Measurements from ENCODE around the gene DNAJB9. TPM values are rescaled to one million over a fixed set of nuclear protein-coding genes. Genes with fewer than 3 reads are reported as not detected.

DNAJB9 gene
- total RNA-seq, 1 experiment from 2014 or later: 11.1 TPM

- ATAC-seq (no peak), DNase-seq (ENCODE audit: low read depth, low spot score) (no peak)
- in situ Hi-C loops (cut with HindIII; ENCODE audit: low pct_unique_long_range_greater_than_20kb, low sequenced_read_pairs): no loop called here
- Histone ChIP-seq H3K4me1 (ENCODE audit: control insufficient read depth, insufficient read depth, low read length) (no peaks in the 10 kb centered on the region), H3K36me3 (ENCODE audit: control insufficient read depth, insufficient read depth, low read length) (no peaks in the 10 kb centered on the region), H3K27me3 (ENCODE audit: control insufficient read depth, insufficient read depth, low read length) (no peaks in the 10 kb centered on the region), H3K9me3 (ENCODE audit: control insufficient read depth, insufficient read depth, low read depth, low read length) (no peaks in the 10 kb centered on the region), H3K27ac (ENCODE audit: low read length) (no peak overlapping the region), H3K4me3 (ENCODE audit: low read depth in 2 of 2, low read length in 2 of 2) (no peak overlapping the region)
- TF ChIP-seq REST (IDR thresholded peaks at IDR 0.05; ENCODE audit: insufficient read depth in 1 of 2, low read depth in 2 of 2, low read length in 1 of 2): no peak
- TF ChIP-seq TCF7L2 (IDR thresholded peaks at IDR 0.05; ENCODE audit: low read depth, low read length): no peak
- no peak for TF ChIP-seq CTCF (IDR thresholded peaks at IDR 0.05)
- no peak for TF ChIP-seq SIN3A (IDR thresholded peaks at IDR 0.05; ENCODE audit: borderline replicate concordance, insufficient read depth, low read depth, low read length)
- TF ChIP-seq POLR2AphosphoS5 (IDR thresholded peaks at IDR 0.05; ENCODE audit: low read depth, low read length): no peak
- intact Hi-C loops (cut with micrococcal nuclease; ENCODE audit: unreplicated experiment): no loop called here
- no TSS peak for BruUV-seq (replicated peaks)
- ChIA-PET CTCF (no interaction called here), POLR2A (interaction anchor here (0.7 kb wide), 1 partner anchor 1243 kb away, joined by 5 read pairs; no protein-coding TSS in a partner anchor)
Observed at GRCh38 chr7:108535257-108535656, 34.4 kb upstream of the DNAJB9 start.

- no peak for ATAC-seq
- intact Hi-C loops (cut with micrococcal nuclease; ENCODE audit: unreplicated experiment): no loop called here
- H3K9me3 ChIP-seq (ENCODE audit: control insufficient read depth, insufficient read depth, low read depth, low read length): no peaks in the 10 kb centered on the region
- H3K4me3 ChIP-seq (ENCODE audit: low read depth in 2 of 2, low read length in 2 of 2): no peak overlapping the region
- DNase-seq (ENCODE audit: low read depth, low spot score): no peak
- CTCF ChIA-PET: no interaction called here
- no peaks in the 10 kb centered on the region for H3K36me3 ChIP-seq (ENCODE audit: control insufficient read depth, insufficient read depth, low read length)
- POLR2A ChIA-PET: no interaction called here
- no TSS peak for BruUV-seq (replicated peaks)
- H3K27me3 ChIP-seq (ENCODE audit: control insufficient read depth, insufficient read depth, low read length): no peaks in the 10 kb centered on the region
- in situ Hi-C loops (cut with HindIII; ENCODE audit: low pct_unique_long_range_greater_than_20kb, low sequenced_read_pairs): no loop called here
- H3K4me1 ChIP-seq (ENCODE audit: control insufficient read depth, insufficient read depth, low read length): no peaks in the 10 kb centered on the region
- H3K27ac ChIP-seq (ENCODE audit: low read length): no peak overlapping the region
- no peak for TF ChIP-seq POLR2AphosphoS5 (IDR thresholded peaks at IDR 0.05; ENCODE audit: low read depth, low read length)
- no peak for TF ChIP-seq CTCF (IDR thresholded peaks at IDR 0.05)
- no peak for TF ChIP-seq REST (IDR thresholded peaks at IDR 0.05; ENCODE audit: insufficient read depth in 1 of 2, low read depth in 2 of 2, low read length in 1 of 2)
- no peak for TF ChIP-seq SIN3A (IDR thresholded peaks at IDR 0.05; ENCODE audit: borderline replicate concordance, insufficient read depth, low read depth, low read length)
- TF ChIP-seq TCF7L2 (IDR thresholded peaks at IDR 0.05; ENCODE audit: low read depth, low read length): no peak
Observed at GRCh38 chr7:108535744-108536143, 33.9 kb upstream of the DNAJB9 start.
